HG03095 (cell line): ENCODE data around the gene SLC6A9.

Experiments
- ATAC-seq: cut with Tn5 transposase; IDR thresholded peaks from one replicate; pipeline ENCODE4 v1.9.1; 2021; ENCODE audit warnings: moderate library complexity; ENCODE audit not compliant: unreplicated experiment

Gene SLC6A9

DNA sequence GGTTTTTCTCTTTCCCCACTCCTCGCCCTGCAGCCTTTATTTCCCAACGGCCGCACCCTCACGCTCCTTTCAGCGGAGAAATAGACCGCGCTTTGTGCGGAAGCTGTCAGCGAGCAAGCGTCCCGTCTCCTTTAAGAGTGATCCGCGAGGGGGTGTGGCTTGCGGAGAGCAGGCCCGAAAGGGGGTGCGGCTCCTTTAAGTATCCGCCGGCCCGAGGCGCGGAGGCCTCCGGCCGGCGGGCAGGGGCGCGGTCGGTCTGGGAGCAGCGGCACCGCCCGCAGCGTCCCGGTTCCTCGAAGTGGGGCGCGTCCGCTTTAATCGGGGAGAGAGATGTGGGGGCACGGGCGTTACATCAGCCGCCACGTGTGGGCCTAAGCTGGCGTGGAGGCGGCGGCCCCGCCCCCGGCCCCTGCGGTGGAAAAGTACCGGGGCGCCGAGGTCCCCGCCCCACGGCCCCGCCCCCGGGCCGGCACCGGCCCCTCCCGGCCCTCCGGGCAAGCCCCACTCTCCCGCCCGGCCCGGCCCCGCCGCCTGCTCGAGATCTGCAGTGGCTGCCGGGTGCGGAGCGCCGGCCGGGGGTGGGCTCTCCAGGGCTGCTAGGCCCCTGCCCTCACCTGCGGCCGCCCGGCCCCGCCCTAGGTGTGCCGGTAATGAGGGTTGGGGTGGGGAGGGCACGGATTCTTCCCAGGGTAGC lies 1.2 kb downstream of the SLC6A9 start:
- peak; percentile 65 for ATAC-seq

DNA sequence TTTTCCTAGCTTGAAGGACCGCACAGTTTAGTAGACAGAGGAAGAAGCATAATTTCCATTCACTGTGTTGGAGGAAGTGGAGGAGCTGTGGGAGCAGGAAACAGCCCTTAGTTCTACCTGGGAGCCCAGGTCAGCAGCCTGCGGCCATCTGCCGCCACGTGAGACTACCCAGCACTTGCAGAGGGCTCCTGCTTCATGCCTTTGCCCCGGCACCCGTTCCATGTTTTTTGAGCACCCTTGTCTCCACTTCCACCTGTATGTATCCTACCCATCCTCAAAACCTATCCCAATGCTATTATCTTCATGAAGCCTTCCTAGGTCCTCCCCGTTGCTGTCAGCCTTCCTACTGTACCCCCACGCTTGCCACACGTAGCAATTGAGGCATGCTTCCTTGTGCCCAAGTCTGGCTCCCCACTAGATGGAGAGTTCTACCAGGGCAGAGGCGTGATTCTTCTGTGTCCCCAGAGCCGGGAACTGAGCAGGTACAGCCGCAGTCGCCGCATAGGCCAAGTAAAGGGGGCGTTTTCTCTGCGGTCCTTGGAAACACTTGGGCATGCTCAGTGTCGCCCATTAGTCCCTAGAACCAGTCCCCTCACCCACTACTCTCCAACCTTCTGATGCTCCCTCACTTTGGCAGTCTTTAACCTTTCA lies 1.9 kb downstream of the SLC6A9 start:
- peak; percentile 9 for ATAC-seq

DNA sequence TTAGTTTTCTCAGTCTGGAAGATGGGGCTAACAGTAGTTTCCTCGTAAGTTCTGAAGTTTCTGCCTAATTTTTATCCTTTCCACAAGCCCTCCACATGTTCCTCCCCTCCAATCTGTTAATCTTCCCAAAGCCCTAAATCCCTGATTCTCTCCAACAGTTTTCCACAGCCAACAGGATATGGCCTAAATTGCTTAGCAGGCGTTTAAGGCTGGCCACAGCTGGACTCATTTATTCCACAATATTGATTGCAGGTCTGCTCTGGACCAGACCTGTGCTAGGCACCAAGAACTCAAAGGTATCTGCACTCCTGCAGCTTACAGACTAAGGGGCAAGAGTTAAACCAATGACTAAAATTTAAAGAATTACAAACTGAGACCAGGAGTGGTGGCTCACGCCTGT lies 3.9 kb downstream of the SLC6A9 start:
- no peak for ATAC-seq

DNA sequence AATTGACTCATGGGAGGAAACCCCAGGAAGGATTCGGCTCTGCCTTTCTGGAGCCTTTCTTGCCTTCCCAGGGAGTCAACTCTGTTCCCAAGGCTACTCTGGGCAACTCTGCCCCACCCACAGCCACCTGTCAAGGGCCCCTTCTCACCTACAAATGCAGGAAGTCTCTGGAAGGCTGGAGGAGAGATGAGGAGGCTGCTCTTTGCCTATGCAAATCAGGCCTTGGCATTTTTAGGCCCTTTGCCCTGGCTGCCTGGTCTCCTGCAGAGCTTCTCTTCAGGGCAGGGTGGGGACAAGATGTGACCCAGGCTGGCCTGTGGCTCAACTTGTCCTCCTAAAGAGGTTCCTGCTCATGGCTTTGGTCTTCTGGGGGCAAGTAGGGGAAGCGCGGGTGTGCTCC lies 5.4 kb downstream of the SLC6A9 start:
- ATAC-seq = no peak

DNA sequence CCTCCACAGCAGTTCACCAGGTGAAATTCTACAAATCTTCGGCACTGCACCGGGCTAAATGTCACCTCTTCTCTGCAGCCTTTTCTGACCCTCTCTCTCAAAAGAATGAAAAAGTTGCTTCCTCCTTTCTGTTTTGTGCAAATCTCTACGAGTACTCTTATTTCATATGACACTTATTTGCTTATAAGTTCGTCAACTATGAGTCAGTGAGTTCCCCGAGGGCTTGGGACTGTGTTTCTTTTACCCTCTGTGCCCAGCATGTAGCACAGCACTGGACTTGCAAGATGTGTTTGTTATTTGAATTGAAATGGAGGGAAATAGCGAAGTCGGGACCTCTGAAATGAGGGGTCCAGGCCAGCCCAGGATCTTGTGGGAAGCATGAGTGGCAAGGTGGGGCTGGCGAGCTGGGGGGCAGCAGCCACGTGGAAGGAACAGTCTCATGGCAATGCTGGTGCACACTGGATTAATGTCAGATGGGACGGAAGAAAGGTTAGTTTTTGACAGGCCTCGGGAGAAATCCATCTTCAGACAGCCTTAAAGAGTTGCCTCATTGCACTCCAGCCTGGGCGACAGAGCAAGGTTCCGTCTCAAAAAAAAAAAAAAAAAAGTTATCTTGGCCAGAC lies 6.2 kb downstream of the SLC6A9 start:
- ATAC-seq = no peak

DNA sequence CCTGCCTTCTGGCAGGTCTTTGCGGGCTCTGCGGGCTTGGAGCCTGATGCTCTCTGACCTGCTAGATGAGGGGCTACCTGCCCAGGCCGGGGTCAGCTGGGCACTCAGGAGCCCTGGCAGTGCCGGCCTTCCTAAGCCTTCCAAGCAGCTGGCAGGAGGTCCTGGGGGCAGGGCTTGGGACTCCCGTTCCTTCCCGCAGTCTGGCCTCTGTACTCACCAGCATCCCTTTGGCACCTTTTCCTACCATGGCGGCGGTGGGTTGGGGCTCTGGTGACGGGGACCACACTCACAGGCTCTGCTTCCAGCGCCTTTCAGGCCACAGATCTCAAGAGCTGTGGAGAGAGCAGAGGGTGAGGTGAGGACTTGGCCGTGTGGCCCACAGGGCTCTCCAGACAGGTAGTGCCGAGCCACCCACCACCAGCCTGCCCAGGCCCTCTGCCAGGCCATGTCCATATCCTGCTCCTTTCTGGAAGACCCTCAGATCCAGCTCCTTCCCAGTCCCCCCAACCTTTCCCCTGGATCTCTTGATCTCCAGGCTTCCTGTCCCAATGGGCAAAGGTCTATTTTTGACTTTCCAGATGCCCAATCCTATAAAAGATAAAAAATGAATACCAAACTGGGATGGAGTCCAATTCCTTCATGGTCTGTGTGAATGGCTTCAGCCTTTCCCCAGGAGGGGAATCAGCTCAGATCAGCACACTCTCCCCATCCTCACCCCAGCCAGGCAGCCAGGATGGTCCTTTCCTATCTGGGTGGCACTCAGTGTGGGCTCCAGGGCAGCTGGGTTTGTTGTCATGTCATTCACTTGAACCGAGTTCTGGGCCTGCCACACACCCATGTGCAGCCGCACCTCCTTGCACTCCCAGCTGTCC lies 7.0 kb downstream of the SLC6A9 start:
- no peak for ATAC-seq

DNA sequence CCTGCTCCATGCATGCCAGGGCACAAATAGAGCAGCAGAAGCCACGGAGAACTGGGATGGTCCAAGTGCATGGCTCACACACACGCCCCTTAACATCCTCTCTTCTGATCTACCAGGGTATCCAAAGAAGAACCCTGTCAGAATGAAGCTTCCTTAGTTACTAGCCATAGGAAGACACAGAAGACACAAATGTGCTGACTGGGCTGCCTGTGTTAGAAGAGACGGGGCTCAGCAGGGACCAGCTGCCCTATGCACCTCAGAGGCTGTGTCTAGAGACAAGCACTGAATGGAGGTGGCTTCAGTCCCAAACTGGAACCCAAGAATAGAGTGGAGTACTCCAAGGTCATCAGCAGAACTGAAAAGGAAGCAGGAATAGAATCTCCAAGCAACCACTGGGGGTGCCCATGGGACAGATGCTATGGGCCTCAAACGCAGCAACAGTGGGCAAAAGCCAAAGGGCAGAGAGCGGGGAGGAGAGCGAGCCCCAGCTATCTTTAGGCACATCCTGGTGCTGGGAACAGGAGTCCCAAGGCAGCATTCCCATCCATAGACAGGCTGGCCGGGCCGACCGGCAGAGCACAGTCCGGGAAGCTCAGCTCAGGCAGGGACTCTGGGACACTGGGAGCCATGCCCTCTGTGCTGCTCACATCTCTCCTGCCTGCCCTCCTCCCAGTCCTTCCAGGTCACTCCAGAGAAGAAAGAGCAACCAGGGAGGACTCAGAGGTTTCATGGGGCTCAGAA lies 9.5 kb downstream of the SLC6A9 start:
- ATAC-seq = no peak

DNA sequence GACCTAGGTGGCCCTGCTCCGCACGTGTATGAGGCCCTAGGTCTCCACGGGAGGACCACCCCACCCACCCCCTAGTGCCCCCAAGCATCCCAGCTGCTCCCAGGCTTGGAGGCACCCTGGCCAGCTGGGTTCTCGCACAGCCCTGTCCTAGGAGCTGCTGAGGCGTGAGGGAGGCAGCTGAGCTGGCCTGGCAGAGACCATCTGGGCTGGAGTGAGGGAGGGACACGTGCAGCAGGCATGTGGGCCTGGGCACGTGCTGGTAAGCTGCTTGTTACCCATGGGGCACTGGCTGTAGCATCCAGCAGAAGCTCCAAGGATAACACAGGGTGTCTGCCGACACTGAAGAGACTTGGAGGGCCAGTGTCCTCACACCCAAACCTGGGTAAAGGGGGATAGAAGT lies 10.1 kb downstream of the SLC6A9 start:
- no peak for ATAC-seq

DNA sequence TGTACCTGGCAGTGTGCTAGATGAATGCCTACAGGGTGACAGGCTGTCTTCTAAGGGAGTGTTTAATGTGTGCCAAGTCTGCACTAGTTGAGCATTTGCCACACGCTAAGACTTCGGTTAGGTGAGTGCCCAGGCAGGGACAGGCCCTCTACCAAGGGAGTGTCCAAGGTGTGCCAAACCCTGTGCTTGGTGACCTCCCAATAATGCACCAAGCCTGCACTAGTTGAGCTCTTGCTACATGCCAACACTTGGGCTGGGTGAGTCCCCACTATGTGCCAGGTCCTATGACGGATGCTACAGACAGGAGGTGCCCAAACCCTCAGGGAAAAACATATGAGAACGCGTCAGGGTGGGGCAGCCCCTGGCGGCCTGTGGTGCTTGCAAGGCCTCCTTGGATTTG lies 10.8 kb downstream of the SLC6A9 start:
- no peak for ATAC-seq

DNA sequence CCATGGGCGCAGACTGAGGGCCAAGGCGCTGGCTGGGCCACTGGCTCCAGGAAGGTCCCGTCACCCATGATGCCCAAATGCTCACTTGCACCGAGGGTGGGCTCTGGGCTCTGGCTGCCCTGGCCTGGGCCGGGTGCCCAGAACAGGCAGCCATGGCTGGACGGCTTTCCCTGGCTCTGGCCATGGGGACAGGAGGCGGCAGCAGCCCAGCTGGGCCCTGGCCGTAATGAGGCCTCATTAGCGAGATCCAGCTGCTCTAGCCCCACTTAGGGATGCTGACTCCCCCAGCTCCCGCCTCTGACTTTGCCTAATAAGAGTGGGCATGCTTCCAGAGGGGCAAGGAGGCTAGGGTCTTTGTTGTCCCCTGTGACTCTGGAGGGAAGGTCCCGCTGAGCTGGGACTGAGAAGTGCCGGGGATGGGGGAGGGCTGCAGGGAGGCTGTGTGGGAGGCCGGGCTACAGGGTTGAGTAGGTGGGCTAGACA lies 11.8 kb downstream of the SLC6A9 start:
- no peak for ATAC-seq

DNA sequence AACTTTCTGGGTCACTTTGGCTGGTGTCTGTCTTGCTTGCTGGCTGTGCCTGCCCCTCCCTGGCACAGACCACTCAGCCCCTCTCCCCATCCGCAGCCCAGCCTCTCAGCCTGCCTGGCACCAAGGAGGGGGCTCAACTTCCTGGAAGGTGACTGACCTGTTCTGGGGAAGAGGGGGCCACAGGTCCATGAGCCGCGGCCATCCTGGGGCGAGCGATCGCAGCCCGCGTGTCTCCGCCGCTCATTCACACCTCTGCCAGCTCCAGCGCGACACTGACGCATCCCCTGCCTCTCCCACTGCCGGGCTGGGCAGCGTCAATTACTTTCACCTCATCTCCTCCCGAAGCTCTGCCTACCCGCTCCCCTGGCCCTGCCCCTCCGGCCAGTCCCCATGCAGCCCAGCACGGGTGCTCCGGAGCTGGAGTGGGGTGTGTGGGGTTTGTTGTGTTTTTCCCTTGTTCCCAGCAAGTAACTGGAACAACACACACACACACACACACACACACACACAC lies 14.3 kb downstream of the SLC6A9 start:
- ATAC-seq = no peak

DNA sequence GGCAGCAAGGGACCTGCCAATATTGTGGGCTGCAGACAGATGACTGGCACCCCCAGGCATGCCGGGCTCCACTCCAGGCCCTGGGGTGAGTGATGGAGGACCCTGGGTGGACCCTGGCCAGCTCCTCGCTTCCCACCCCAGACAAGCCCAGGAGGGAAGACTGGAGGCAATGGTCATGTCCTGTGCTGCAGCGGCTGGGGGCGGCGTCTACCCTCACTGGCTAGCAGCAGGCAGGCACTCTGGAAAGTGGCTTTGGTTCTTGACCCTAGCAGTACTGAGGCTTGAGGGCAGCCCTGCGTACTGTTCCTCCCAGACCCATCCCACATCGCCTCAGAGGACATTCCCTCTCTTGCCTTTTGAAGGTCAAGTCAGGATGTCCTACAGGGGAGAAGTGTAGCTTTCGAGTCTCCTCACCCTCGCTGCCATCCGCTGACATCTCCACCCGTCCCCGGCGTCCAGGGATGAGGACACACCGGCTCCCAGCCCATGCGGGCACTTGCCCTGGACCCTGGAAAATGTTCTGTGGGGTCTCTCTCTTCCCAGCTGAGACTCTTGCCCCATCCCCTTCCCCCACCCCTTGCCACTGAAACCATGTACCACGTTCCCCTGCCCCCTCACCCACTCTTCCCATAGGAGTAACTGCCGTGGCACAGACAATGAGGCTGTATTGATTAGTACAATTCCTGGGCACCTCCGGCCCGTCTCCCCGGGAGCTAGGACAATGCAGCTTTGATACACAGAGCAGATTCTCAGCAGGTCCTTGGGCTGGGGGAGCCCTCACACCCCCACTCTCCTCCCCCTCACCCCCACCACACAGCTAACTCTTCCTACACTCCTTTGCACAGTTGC lies 15.0 kb downstream of the SLC6A9 start:
- no peak for ATAC-seq

DNA sequence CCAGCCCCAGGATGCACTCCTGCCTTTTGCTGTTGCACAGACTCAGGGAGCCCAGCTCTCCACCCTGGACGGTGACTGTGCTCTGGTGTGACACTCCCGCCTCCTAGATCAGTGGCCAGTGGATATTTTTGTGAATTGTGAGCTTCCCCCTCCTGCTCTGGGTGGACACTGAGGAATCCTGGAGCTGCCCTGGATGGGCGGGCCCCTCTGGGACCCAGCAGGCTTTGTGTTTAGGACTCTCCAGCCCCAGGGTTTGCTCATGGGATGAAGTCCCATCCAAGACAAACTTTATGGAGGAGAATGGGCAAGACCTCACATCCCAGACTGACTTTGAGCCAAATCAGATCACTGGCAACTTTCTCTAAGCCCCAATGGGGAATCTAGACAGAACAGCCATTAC lies 16.1 kb downstream of the SLC6A9 start:
- no peak for ATAC-seq

DNA sequence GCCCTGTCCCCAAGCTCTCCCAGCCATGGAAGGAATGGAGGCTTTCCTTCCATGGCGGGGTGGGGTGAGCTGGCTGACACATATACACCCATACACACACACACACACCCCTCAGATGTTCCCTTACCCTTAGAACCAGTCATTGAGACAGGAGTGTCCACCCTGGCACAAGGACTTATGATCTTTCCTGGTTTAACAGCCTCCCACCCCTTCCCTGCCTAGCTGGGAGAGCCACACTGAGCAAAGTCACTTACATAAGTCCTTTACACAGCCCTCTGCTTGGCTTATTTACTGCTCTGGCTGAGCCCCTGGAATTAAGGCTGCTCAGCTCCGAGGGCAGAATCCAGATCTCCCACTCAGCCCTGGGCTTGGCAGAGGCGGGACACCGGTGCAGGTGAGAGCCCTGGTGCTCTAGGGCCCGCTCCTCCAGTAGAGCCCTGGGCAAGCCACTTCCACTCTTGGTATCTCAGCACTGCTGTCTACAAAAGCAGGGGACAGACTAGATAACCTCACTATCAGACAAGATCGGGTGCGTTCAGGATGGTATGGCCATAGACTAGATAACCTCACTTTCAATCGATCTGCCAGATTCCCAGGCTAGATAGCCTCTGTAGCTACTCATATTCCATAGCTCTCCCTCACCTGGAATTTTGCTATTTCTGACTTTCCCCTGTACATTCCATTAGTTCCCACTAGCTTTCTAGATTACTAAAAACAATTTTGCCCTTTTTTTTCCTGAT lies 16.7 kb downstream of the SLC6A9 start:
- no peak for ATAC-seq

DNA sequence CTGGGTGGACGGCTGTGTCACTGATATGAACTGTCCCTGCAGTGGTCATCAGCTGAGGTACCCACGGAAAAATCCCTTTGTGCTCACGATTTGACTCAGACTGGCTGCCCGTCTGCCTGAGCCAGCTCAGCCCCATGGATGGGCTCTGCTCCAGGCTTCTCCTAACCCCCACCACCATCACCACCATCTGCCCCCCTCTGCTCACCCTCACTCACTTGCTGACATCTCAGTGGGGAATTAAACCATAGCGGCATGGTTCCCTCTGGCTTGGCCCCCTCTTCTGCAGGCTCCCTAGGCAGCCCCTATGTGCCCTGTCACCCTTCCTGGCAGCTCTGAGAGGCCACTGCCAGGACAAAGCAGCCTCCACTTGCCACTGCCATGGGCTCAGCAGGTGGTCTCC lies 17.3 kb downstream of the SLC6A9 start:
- no peak for ATAC-seq

DNA sequence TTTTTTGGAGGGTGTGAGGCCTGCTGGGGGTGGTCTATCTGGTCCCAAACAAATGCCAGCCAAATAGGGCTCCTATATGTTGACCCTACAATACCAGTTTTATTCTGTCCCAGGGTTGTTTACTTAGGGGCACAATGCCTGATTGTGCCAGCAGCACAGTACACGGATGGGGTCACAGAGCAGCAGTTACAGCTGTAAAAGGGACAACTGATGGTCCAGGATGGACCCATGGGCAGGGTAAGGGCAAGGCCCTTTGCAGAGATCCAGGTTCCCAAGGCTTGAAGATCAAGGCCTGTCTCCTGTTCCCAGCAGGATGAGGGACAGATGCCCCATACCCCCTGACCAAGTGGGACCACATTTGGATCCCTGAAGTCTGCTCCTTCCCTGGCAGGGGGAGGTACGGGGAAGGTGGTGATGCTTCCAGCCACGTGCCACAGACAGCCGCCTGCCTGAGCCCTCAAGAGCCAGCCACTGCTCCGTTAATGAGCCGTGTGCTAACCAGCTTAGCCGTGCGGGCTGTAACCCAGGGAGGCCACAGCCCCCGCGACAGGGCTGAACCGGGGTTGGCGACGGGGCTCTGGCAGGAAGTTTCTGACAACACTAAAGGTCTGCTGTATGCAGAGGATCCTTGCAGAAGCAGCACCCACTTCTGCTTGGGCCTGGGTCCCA lies 18.2 kb downstream of the SLC6A9 start:
- ATAC-seq = no peak

DNA sequence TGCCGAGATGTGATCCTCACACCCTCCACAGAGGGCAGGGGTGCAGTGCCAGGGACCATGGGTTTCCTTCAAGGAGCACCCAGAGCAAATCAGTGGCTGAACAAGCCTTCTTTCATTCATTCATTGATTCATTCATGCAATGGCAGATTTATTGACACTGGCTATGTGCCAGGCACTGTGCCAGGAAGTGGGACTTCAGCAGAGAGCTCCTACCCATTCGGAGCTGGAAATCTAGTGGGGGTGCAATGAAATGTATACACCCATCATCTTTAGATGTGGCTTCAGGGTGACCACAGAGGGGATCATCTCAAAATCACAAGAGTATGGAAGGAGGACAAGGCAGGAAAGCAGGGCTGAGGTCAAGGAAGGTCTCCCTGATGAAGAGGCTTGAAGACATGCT lies 18.9 kb downstream of the SLC6A9 start:
- no peak for ATAC-seq

DNA sequence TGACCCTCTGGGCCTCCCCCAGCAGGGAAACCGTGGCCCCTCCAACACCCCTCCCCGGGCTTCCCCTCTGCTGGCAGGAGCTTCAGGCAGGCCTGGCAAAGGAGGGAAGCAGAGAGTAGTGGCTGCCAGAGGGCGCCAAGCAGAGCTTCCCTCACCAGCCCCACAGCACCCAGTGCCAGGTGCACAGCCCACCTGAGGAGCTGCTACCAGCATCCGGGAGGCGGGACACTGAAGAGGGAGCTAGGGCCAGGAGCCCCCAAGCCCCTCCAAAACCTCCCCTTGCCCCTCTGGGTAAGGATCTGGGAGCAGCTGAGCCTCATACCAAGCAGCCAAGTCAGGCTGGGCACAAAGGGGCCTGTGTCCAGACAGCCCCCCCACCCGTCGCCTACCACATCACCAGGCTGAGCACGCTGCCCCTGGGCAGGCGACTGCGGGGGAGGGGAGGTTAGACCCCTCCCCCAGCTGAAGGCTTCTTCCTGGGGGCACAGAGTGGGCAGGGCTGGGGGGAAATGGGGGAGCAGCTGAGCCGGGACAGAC lies 20.3 kb downstream of the SLC6A9 start:
- no peak for ATAC-seq
